Neuronal stem cell (in vitro differentiated cells): ENCODE results near the gene IL13RA2.

Experiments used
- DNase-seq: peaks from one replicate; pipeline ENCODE4 v3.0.0-alpha.2; 2013; ENCODE audit warnings: low spot score
- H2AFZ ChIP-seq: one replicate; pipeline ENCODE4 v1.6.1; 2013; ENCODE audit warnings: mild to moderate bottlenecking, low read length, inconsistent platforms
- H2AK5ac ChIP-seq: 2 replicates; pipeline ENCODE4 v1.6.1; 2013; ENCODE audit warnings: low read depth, mild to moderate bottlenecking, inconsistent platforms, low read length, moderate library complexity, mixed read lengths
- H2BK120ac ChIP-seq: 2 replicates; pipeline ENCODE4 v1.6.1; 2013; ENCODE audit warnings: low read depth, mild to moderate bottlenecking, inconsistent platforms, low read length, moderate library complexity, mixed read lengths
- H2BK12ac ChIP-seq: one replicate; pipeline ENCODE4 v1.6.1; 2013; ENCODE audit warnings: low read length, inconsistent platforms
- H2BK15ac ChIP-seq: 2 replicates; pipeline ENCODE4 v1.6.1; 2013; ENCODE audit warnings: mild to moderate bottlenecking, low read length, inconsistent platforms, mixed read lengths
- H2BK5ac ChIP-seq: one replicate; pipeline ENCODE4 v1.6.1; 2013; ENCODE audit warnings: inconsistent platforms, mild to moderate bottlenecking, low read length, moderate library complexity
- H3K14ac ChIP-seq: one replicate; pipeline ENCODE4 v1.6.1; 2013; ENCODE audit warnings: low read length, inconsistent platforms
- H3K18ac ChIP-seq: 2 replicates; pipeline ENCODE4 v1.6.1; 2013; ENCODE audit warnings: low read length, inconsistent platforms
- H3K23ac ChIP-seq: 2 replicates; pipeline ENCODE4 v1.6.1; 2013; ENCODE audit warnings: low read depth, mild to moderate bottlenecking, mixed read lengths, low read length, inconsistent platforms; ENCODE audit not compliant: poor library complexity
- H3K27ac ChIP-seq: replicated peaks from 3 replicates; pipeline ENCODE4 v1.5.1; 2013; ENCODE audit warnings: low read length, inconsistent platforms
- H3K27me3 ChIP-seq, 3 experiments: 2 replicates each; pipeline ENCODE4 v1.6.1; 2013; ENCODE audit warnings: low read length in 3 of 3, mild to moderate bottlenecking in 2 of 3, inconsistent platforms in 1 of 3, low read depth in 1 of 3, mixed read lengths in 1 of 3, moderate library complexity in 1 of 3; ENCODE audit not compliant: control insufficient read depth in 3 of 3, insufficient read depth in 3 of 3
- H3K36me3 ChIP-seq, 2 donors: replicated peaks in 1 of 2; 2 replicates each; pipeline ENCODE4 v1.6.1; 2013; ENCODE audit warnings: low read length in 2 of 2; ENCODE audit not compliant: control insufficient read depth in 2 of 2, insufficient read depth in 2 of 2
- H3K4ac ChIP-seq: 2 replicates; pipeline ENCODE4 v1.6.1; 2013; ENCODE audit warnings: inconsistent platforms, mild to moderate bottlenecking, low read length, moderate library complexity
- H3K4me1 ChIP-seq, 2 donors: 1 replicate in 1 of 2; 2 replicates in 1 of 2; pipeline ENCODE4 v1.6.1; 2013; ENCODE audit warnings: low read length in 2 of 2, low read depth in 1 of 2; ENCODE audit not compliant: control insufficient read depth in 2 of 2, insufficient read depth in 1 of 2
- H3K4me2 ChIP-seq: one replicate; pipeline ENCODE4 v1.6.1; 2013; ENCODE audit warnings: mild to moderate bottlenecking, low read length, inconsistent platforms; ENCODE audit not compliant: insufficient read depth, poor library complexity, severe bottlenecking
- H3K4me3 ChIP-seq, 2 donors: 2 replicates each; pipeline ENCODE4 v1.5.1; 2013; ENCODE audit warnings: low read length in 2 of 2, mild to moderate bottlenecking in 2 of 2, inconsistent platforms in 1 of 2, moderate library complexity in 1 of 2
- H3K79me1 ChIP-seq: one replicate; pipeline ENCODE4 v1.6.1; 2013; ENCODE audit warnings: low read depth, mild to moderate bottlenecking, inconsistent platforms, low read length, moderate library complexity
- H3K9ac ChIP-seq: one replicate; pipeline ENCODE4 v1.6.1; 2013; ENCODE audit warnings: mild to moderate bottlenecking, low read depth, low read length, inconsistent platforms; ENCODE audit not compliant: poor library complexity
- H3K9me3 ChIP-seq, 2 donors: replicated peaks in 1 of 2; 2 replicates each; pipeline versions ENCODE3 to v1.6.1; 2013; ENCODE audit warnings: low read length in 2 of 2, mild to moderate bottlenecking in 2 of 2, inconsistent platforms in 1 of 2, low read depth in 1 of 2, mixed read lengths in 1 of 2, moderate library complexity in 1 of 2; ENCODE audit not compliant: control insufficient read depth in 2 of 2, insufficient read depth in 1 of 2
- H4K8ac ChIP-seq: one replicate; pipeline ENCODE4 v1.6.1; 2013; ENCODE audit warnings: low read depth, mild to moderate bottlenecking, inconsistent platforms, low read length, moderate library complexity
- H4K91ac ChIP-seq: one replicate; pipeline ENCODE4 v1.6.1; 2013; ENCODE audit warnings: low read length, low read depth, mild to moderate bottlenecking, inconsistent platforms; ENCODE audit not compliant: poor library complexity
- WGBS, 2 donors: extraction: QIAGEN DNeasy Blood & Tissue Kit; methylation state at CpG; one replicate each; pipeline ENCODE4 v1.1.7; 2013; ENCODE audit warnings: missing lambda C conversion rate in 2 of 2, mixed read lengths in 1 of 2; ENCODE audit not compliant: insufficient read length in 2 of 2, insufficient replicate concordance in 1 of 2; ENCODE audit errors: extremely low coverage in 2 of 2; 5-methylcytosine and 5-hydroxymethylcytosine counted together

The IL13RA2 gene

DNA sequence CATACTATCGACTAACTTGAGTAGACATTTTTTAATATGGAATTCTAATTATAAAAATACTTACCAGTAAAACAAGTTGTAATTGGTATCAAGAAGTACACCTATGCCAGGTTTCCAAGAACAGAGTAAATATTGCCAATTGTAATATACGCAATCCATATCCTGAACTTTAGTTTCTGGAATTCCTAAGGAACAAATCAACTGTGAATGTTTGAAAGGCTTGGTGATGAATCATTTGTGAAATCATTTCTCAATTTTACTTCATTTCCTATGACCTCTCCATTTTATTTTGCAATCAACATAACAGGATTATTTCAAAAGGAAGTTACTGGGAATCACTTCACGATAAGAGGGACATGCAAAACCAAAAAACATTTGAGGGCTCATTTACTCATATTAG is 3.7 kb downstream of the IL13RA2 start:
- Histone ChIP-seq H2BK120ac (no peak overlapping the region), H3K36me3 (no peaks in the 10 kb centered on the region), H4K91ac (no peak overlapping the region), H2AK5ac (no peak overlapping the region), H3K23ac (no peak overlapping the region), H3K27me3 (no peaks in the 10 kb centered on the region), H3K14ac (no peak overlapping the region), H2BK5ac (no peak overlapping the region), H3K79me1 (no peaks in the 10 kb centered on the region), H2BK15ac (no peak overlapping the region), H3K4ac (no peak overlapping the region), H3K18ac (no peak overlapping the region), H3K4me3 (no peak overlapping the region), H3K4me2 (no peak overlapping the region), H3K9me3 (no peaks in the 10 kb centered on the region), H4K8ac (no peak overlapping the region), H3K27ac (no peak overlapping the region), H2AFZ (no peak overlapping the region), H3K9ac (no peak overlapping the region), H2BK12ac (no peak overlapping the region), H3K4me1 (no peaks in the 10 kb centered on the region)
- no peak for DNase-seq
- WGBS, 2 donors: no CpG with 5 or more reads among the region's 3 CpGs

DNA sequence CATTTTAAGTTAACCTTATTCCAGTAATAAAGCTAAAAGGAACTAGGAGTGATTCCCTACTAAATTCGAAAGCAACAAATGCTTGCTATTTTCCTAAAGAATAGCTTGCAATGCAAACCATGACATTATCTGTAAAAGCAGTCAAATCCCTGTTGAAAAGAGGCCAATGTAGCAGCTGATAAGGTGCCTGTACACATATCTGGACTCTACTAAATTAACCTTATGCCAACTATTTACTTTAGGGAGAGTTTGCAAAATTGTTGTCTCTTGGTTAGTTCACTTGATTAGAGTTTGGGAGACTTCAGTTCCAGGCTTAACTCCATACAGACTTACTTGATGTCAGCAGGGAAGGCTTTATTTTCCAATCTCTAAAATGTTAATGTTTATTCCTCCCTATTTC is 6.0 kb downstream of the IL13RA2 start:
- no peak overlapping the region for H3K9ac ChIP-seq
- no peak for DNase-seq
- no peak overlapping the region for H2AK5ac ChIP-seq
- H3K4me2 ChIP-seq: no peak overlapping the region
- no peak overlapping the region for H3K4ac ChIP-seq
- no peak overlapping the region for H4K91ac ChIP-seq
- H3K23ac ChIP-seq: no peak overlapping the region
- no peak overlapping the region for H2BK15ac ChIP-seq
- peaks cover 0 to 4% (median 0%) of the 10 kb centered on the region in 3 experiments for H3K27me3 ChIP-seq
- H2AFZ ChIP-seq: no peak overlapping the region
- no peaks in the 10 kb centered on the region for H3K36me3 ChIP-seq
- no peak overlapping the region for H3K14ac ChIP-seq
- no peak overlapping the region for H4K8ac ChIP-seq
- no peak overlapping the region for H3K27ac ChIP-seq
- no peak overlapping the region for H3K4me3 ChIP-seq
- no peak overlapping the region for H2BK12ac ChIP-seq
- WGBS, 2 donors: no CpG with 5 or more reads among the region's 1 CpG
- no peak overlapping the region for H3K18ac ChIP-seq
- no peaks in the 10 kb centered on the region for H3K4me1 ChIP-seq
- no peak overlapping the region for H2BK120ac ChIP-seq
- H2BK5ac ChIP-seq: no peak overlapping the region
- no peaks in the 10 kb centered on the region for H3K79me1 ChIP-seq
- H3K9me3 ChIP-seq: no peaks in the 10 kb centered on the region

- Histone ChIP-seq H3K9me3 (no peaks in the 10 kb centered on the region), H3K18ac (no peak overlapping the region), H3K9ac (no peak overlapping the region), H2BK15ac (no peak overlapping the region), H2AK5ac (no peak overlapping the region), H2BK5ac (no peak overlapping the region), H3K14ac (no peak overlapping the region), H3K4ac (no peak overlapping the region), H3K27ac (no peak overlapping the region), H3K27me3 (no peaks in the 10 kb centered on the region), H4K91ac (no peak overlapping the region), H2BK120ac (no peak overlapping the region), H3K4me1 (no peaks in the 10 kb centered on the region), H4K8ac (no peak overlapping the region), H3K36me3 (no peaks in the 10 kb centered on the region), H3K79me1 (no peaks in the 10 kb centered on the region), H3K4me2 (no peak overlapping the region), H2AFZ (no peak overlapping the region), H2BK12ac (no peak overlapping the region), H3K4me3 (no peak overlapping the region), H3K23ac (no peak overlapping the region)
- no peak for DNase-seq
- WGBS, 2 donors: no CpG with 5 or more reads among the region's 6 CpGs
Measured at GRCh38 chrX:114999906-115000305, 17.5 kb downstream of the IL13RA2 start.

GRCh38 chrX:114997779-114998178 is 19.6 kb downstream of the IL13RA2 start:
- H3K23ac ChIP-seq: no peak overlapping the region
- no peak overlapping the region for H3K9ac ChIP-seq
- H4K8ac ChIP-seq: no peak overlapping the region
- H2BK5ac ChIP-seq: no peak overlapping the region
- WGBS, 2 donors: no CpG with 5 or more reads among the region's 2 CpGs
- H3K4me1 ChIP-seq: no peaks in the 10 kb centered on the region
- H2BK15ac ChIP-seq: no peak overlapping the region
- no peaks in the 10 kb centered on the region for H3K9me3 ChIP-seq
- no peak overlapping the region for H3K27ac ChIP-seq
- H3K14ac ChIP-seq: no peak overlapping the region
- no peaks in the 10 kb centered on the region for H3K27me3 ChIP-seq
- H3K4me3 ChIP-seq: no peak overlapping the region
- no peaks in the 10 kb centered on the region for H3K36me3 ChIP-seq
- H2BK120ac ChIP-seq: no peak overlapping the region
- H2BK12ac ChIP-seq: no peak overlapping the region
- no peaks in the 10 kb centered on the region for H3K79me1 ChIP-seq
- no peak overlapping the region for H2AFZ ChIP-seq
- H3K4me2 ChIP-seq: no peak overlapping the region
- no peak overlapping the region for H3K4ac ChIP-seq
- no peak for DNase-seq
- no peak overlapping the region for H4K91ac ChIP-seq
- no peak overlapping the region for H3K18ac ChIP-seq
- no peak overlapping the region for H2AK5ac ChIP-seq
